OCI-LY3 (cell line): ENCODE measurements around the gene PHF5A.

Source experiments
- CTCF ChIP-seq: fragments of 200-600, 300-600 bp; sonication (generic); IDR thresholded peaks from 2 replicates; pipeline ENCODE4 v1.5.1; 2014; ENCODE audit warnings: antibody characterized with exemption, low read length, low read depth
- EZH2phosphoT487 ChIP-seq: fragments of 200-600 bp; shearing (Covaris generic); IDR thresholded peaks from 2 replicates; pipeline ENCODE4 v1.6.1; 2018; ENCODE audit warnings: antibody characterized with exemption, mixed run types, low read depth

DNA sequence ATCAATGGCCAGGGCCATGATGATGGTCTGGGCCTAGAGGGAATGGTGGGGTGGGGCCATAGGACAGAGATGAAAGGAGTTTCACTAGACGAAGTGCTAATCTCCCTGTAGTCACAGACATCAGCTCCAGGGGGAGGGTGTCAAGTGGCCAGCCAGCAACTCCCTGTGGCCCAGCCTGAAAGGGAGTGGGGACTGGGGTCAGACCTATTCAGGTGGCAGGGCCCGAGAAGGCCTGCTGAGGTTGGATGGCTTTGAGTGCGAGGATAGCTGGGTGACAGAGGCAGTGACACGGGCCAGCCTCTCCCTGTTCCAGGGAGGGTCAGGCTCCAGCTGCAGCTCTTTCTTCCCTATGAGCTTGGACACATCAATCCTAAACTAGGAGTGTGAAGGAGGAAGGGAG is 32.9 kb downstream of the PHF5A start:
- no peak for TF ChIP-seq CTCF
- TF ChIP-seq EZH2phosphoT487: no peak
